Kasumi-1 (cell line): ENCODE data around the gene ZNF469.
"Not testable (repeated sequence)": the region's sequence is repeated elsewhere in the genome, so short reads cannot be mapped to it uniquely, and the experiment has no call there.

ENCODE experiments used
- DNase-seq, 2 experiments: peaks; one replicate each; lab custom pipeline; 2025; lab: John Stamatoyannopoulos, UW

The ZNF469 gene

GRCh38 chr16:88359008-88359407 lies 23.8 kb upstream of the ZNF469 start:
- no peak for DNase-seq

- not testable (repeated sequence) for DNase-seq
Observed at GRCh38 chr16:88360401-88360800, 22.4 kb upstream of the ZNF469 start.

GRCh38 chr16:88360999-88361398 lies 21.8 kb upstream of the ZNF469 start:
- DNase-seq: no peak

- DNase-seq: no peak
Observed at GRCh38 chr16:88361775-88362174, 21.0 kb upstream of the ZNF469 start.

- no peak for DNase-seq
Observed at GRCh38 chr16:88363239-88363891, 19.4 kb upstream of the ZNF469 start.

- DNase-seq: no peak
Observed at GRCh38 chr16:88365244-88365865, 17.4 kb upstream of the ZNF469 start.

- DNase-seq: no peak
Observed at GRCh38 chr16:88366032-88366703, 16.6 kb upstream of the ZNF469 start.

GRCh38 chr16:88366704-88367047 lies 16.1 kb upstream of the ZNF469 start:
- no peak for DNase-seq

- DNase-seq: no peak
Observed at GRCh38 chr16:88367560-88367959, 15.2 kb upstream of the ZNF469 start.

- no peak for DNase-seq
Observed at GRCh38 chr16:88368036-88368435, 14.7 kb upstream of the ZNF469 start.

GRCh38 chr16:88368994-88369393 lies 13.8 kb upstream of the ZNF469 start:
- no peak for DNase-seq

GRCh38 chr16:88369447-88370008 lies 13.2 kb upstream of the ZNF469 start:
- DNase-seq: no peak

GRCh38 chr16:88370365-88370764 lies 12.4 kb upstream of the ZNF469 start:
- DNase-seq: no peak

- no peak for DNase-seq
Observed at GRCh38 chr16:88372522-88372921, 10.2 kb upstream of the ZNF469 start.

- no peak for DNase-seq
Observed at GRCh38 chr16:88373211-88373610, 9.5 kb upstream of the ZNF469 start.

- no peak for DNase-seq
Observed at GRCh38 chr16:88373927-88374492, 8.7 kb upstream of the ZNF469 start.

- DNase-seq: no peak
Observed at GRCh38 chr16:88374736-88375135, 8.0 kb upstream of the ZNF469 start.

- no peak for DNase-seq
Observed at GRCh38 chr16:88375236-88375975, 7.4 kb upstream of the ZNF469 start.

- no peak for DNase-seq
Observed at GRCh38 chr16:88375996-88376834, 6.5 kb upstream of the ZNF469 start.

GRCh38 chr16:88376835-88377726 lies 5.7 kb upstream of the ZNF469 start:
- no peak for DNase-seq
